Hepatocyte (in vitro differentiated cells): Measurements from ENCODE around the gene MS4A12.

ENCODE experiments used
- CTCF ChIP-seq: fragments of 200-600 bp; sonication (generic); IDR thresholded peaks from 2 replicates; pipeline ENCODE4 v1.5.1; 2016; ENCODE audit warnings: antibody characterized with exemption, mild to moderate bottlenecking; ENCODE audit not compliant: poor library complexity
- EZH2phosphoT487 ChIP-seq: fragments of 200-600 bp; sonication (generic); IDR thresholded peaks from one replicate; pipeline ENCODE4 v1.6.1; 2018; ENCODE audit warnings: antibody characterized with exemption, mild to moderate bottlenecking, low read depth, moderate library complexity; ENCODE audit not compliant: unreplicated experiment, severe bottlenecking

GRCh38 chr11:60515144-60515855 lies 22.7 kb downstream of the MS4A12 start, which contains the start of gene MS4A13:
- TF ChIP-seq EZH2phosphoT487 = no peak
- no peak for TF ChIP-seq CTCF
